ENCODE data around the gene SP2. TPM values are rescaled to one million over a fixed set of nuclear protein-coding genes. Genes with fewer than 3 reads are reported as not detected.

SP2 gene
- total and polyA plus RNA-seq, 2 of the 13 experiments (the other 11 are each of a cell fraction or from before 2014, with no cell fraction given): 1.4 to 4.8 TPM

GRCh38 chr17:47949197-47949759 is 53.2 kb downstream of the SP2 start (continued):
- TF ChIP-seq MTERF4 (CRISPR knock-in tag; IDR thresholded peaks at IDR 0.05) (0 out of 2 replicates have a peak, but pooled peaks have one; percentile 66), SMAD3 (CRISPR knock-in tag; IDR thresholded peaks at IDR 0.05) (0 out of 2 replicates have a peak, but pooled peaks have one; percentile 17), YEATS4 (CRISPR knock-in tag; IDR thresholded peaks at IDR 0.05; ENCODE audit: borderline replicate concordance) (no peak), HMG20B (CRISPR knock-in tag; conservative IDR thresholded peaks at IDR 0.05) (no peak), HNF4A (CRISPR knock-in tag; IDR thresholded peaks at IDR 0.05) (no peak), SRSF9 (IDR thresholded peaks at IDR 0.05; ENCODE audit: borderline replicate concordance, insufficient read depth, low read depth, low read length, poor library complexity, severe bottlenecking) (no peak), NFE2L1 (CRISPR knock-in tag; IDR thresholded peaks at IDR 0.05; ENCODE audit: borderline replicate concordance) (no peak), SP140L (CRISPR knock-in tag; IDR thresholded peaks at IDR 0.05; ENCODE audit: borderline replicate concordance) (no peak), ZIK1 (CRISPR knock-in tag; IDR thresholded peaks at IDR 0.05; ENCODE audit: borderline replicate concordance, low read depth) (peak; percentile 44; the same call in 1 of the 2 replicates), ZNF879 (CRISPR knock-in tag; IDR thresholded peaks at IDR 0.05) (no peak), CHD4 (IDR thresholded peaks at IDR 0.05; ENCODE audit: borderline replicate concordance, low read length) (no peak), ZSCAN9 (CRISPR knock-in tag; IDR thresholded peaks at IDR 0.05; ENCODE audit: borderline replicate concordance) (no peak; the same call in 1 of the 2 replicates), ATRX (CRISPR knock-in tag; IDR thresholded peaks at IDR 0.05; ENCODE audit: borderline replicate concordance) (no peak), RFXAP (CRISPR knock-in tag; IDR thresholded peaks at IDR 0.05; ENCODE audit: borderline replicate concordance) (0 out of 2 replicates have a peak, but pooled peaks have one; percentile 10), ASH2L (IDR thresholded peaks at IDR 0.05; ENCODE audit: insufficient read length, low read depth, low read length) (peak; percentile 6), DMAP1 (CRISPR knock-in tag; IDR thresholded peaks at IDR 0.05) (no peak; the same call in 1 of the 2 replicates), BCLAF1 (IDR thresholded peaks at IDR 0.05) (no peak), SUZ12 (IDR thresholded peaks at IDR 0.05; ENCODE audit: low read depth, low read length) (no peak), THAP9 (CRISPR knock-in tag; IDR thresholded peaks at IDR 0.05; ENCODE audit: borderline replicate concordance) (peak; percentile 56; the same call in 1 of the 2 replicates), ELF1 (CRISPR knock-in tag; IDR thresholded peaks at IDR 0.05) (peak; percentile 78), NONO (IDR thresholded peaks at IDR 0.05) (no peak), NONO (CRISPR knock-in tag; conservative IDR thresholded peaks at IDR 0.05) (no peak), ZNF670 (CRISPR knock-in tag; IDR thresholded peaks at IDR 0.05; ENCODE audit: borderline replicate concordance) (no peak)

Measured in HepG2 (cell line).